SIG-M5 treated with dmso at 0.1 percent for 504 hours (cell line): Measurements from ENCODE around the gene LYPD1.
A peak's percentile ranks its signal among the peaks of the same experiment; 100 is the strongest.

ENCODE experiments used
- DNase-seq: peaks from one replicate; lab custom pipeline; 2025; ENCODE audit not compliant: unreplicated experiment; lab: John Stamatoyannopoulos, UW

LYPD1 gene

GRCh38 chr2:132668987-132669907 is 758 bp downstream of the LYPD1 start:
- DNase-seq, result no peak

GRCh38 chr2:132668189-132668823 is 1.7 kb downstream of the LYPD1 start:
- no peak for DNase-seq

- DNase-seq, result no peak
These were observed 2.3 kb downstream of the LYPD1 start for GRCh38 chr2:132667706-132668105.

GRCh38 chr2:132665401-132666140 is 4.4 kb downstream of the LYPD1 start:
- DNase-seq, result no peak

GRCh38 chr2:132664096-132664495 is 5.9 kb downstream of the LYPD1 start:
- DNase-seq, result no peak

- no peak for DNase-seq
These were observed 7.3 kb downstream of the LYPD1 start for GRCh38 chr2:132662732-132663131.

GRCh38 chr2:132659331-132659730 is 10.7 kb downstream of the LYPD1 start:
- DNase-seq, result no peak

- no peak for DNase-seq
These were observed 13.6 kb downstream of the LYPD1 start for GRCh38 chr2:132656266-132656975.

- no peak for DNase-seq
These were observed 15.0 kb downstream of the LYPD1 start for GRCh38 chr2:132654968-132655367.

GRCh38 chr2:132654335-132654734 is 15.7 kb downstream of the LYPD1 start:
- DNase-seq, result no peak

- no peak for DNase-seq
These were observed 17.5 kb downstream of the LYPD1 start for GRCh38 chr2:132652474-132652873.

- DNase-seq, result peak; percentile 16
These were observed 18.6 kb downstream of the LYPD1 start for GRCh38 chr2:132651115-132652045.

GRCh38 chr2:132646540-132647108 is 23.4 kb downstream of the LYPD1 start:
- DNase-seq, result no peak

GRCh38 chr2:132645722-132646539 is 24.1 kb downstream of the LYPD1 start:
- peak; percentile 8 for DNase-seq

- DNase-seq, result no peak
These were observed 24.8 kb downstream of the LYPD1 start for GRCh38 chr2:132645176-132645575.

GRCh38 chr2:132642415-132642814 is 27.6 kb downstream of the LYPD1 start:
- DNase-seq, result no peak

- DNase-seq, result no peak
These were observed 28.2 kb downstream of the LYPD1 start for GRCh38 chr2:132641819-132642218.

GRCh38 chr2:132640116-132640515 is 29.9 kb downstream of the LYPD1 start:
- DNase-seq, result no peak
